Left renal cortex interstitium (tissue), 4 donors: ENCODE data around the gene MRPL32. TPM values are rescaled to one million over a fixed set of nuclear protein-coding genes. Genes with fewer than 3 reads are reported as not detected.
"Not testable (repeated sequence)": the region's sequence is repeated elsewhere in the genome, so short reads cannot be mapped to it uniquely, and the experiment has no call there.

Experiments
- DNase-seq, 4 donors: peaks; one replicate each; pipeline ENCODE4 v3.0.0-alpha.2; 2013; ENCODE audit warnings: low read depth in 4 of 4, low spot score in 2 of 4, missing footprints in 1 of 4
- polyA plus RNA-seq, 4 donors: library from polyadenylated mRNA; unstranded; fragments of 120-200 nt; gene quantifications; one replicate each; pipeline ENCODE4 v1.2.1, GENCODE V29; 2013; ENCODE audit not compliant: insufficient read length in 4 of 4

Gene MRPL32
- 100 to 1,000 TPM in 3 of 4 donors, 10 to 100 TPM in 1; 94.8 to 108 (median 102) TPM for polyA plus RNA-seq

- peak; percentile 83 to 97 (median 94) for DNase-seq
These were observed at the start of gene MRPL32, which contains the start of gene PSMA2 for GRCh38 chr7:42931834-42932651. MRPL32 (plus strand) TSS chr7:42932376; CDS start chr7:42932387, 11 bp downstream. PSMA2 (minus strand) TSS chr7:42932174; CDS start chr7:42932158, 16 bp downstream.

DNA sequence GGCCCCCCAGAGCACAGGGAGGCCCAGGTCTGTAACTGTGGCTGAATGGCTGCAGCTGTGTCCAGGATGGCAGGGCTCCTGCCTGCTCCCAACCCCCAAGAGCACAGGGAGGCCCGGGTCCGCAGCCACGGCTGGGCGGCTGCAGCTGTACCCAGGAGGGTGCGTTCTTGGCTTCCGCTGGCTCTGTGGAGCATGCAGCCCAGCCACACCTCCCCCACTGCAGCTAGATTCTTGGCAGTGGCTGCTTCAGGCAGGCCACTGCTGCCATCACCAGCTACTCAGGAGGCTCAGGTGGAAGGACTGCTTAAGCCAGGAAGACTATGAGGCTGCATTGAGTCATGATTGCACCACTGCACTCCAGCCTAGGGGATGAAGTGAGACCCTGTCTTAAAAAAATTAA lies 48.2 kb upstream of the MRPL32 start:
- DNase-seq, result peak in 2 of 4 donors; percentile 56 to 65

DNA sequence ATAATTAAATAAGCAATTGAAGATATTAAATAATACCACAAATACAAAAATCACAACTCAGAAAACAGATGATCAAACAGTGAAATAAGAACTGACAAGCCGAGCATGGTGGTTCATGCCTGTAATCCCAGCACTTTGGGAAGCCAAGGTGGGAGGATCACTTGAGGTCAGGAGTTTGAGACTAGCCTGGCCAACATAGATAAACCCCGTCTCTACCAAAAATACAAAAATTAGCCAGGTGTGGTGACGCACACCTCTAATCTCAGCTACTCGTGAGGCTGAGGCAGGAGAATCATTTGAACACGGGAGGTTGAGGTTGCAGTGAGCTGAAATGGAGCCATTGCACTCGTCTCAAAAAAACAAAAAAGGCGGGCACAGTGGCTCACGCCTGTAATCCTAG lies 47.0 kb upstream of the MRPL32 start:
- DNase-seq, result not testable (repeated sequence)

GRCh38 chr7:42886129-42886528 lies 46.0 kb upstream of the MRPL32 start:
- no peak for DNase-seq

- DNase-seq, result no peak
These were observed 45.2 kb upstream of the MRPL32 start for GRCh38 chr7:42886893-42887505.

- no peak for DNase-seq
These were observed 38.6 kb upstream of the MRPL32 start for GRCh38 chr7:42893346-42894240.

DNA sequence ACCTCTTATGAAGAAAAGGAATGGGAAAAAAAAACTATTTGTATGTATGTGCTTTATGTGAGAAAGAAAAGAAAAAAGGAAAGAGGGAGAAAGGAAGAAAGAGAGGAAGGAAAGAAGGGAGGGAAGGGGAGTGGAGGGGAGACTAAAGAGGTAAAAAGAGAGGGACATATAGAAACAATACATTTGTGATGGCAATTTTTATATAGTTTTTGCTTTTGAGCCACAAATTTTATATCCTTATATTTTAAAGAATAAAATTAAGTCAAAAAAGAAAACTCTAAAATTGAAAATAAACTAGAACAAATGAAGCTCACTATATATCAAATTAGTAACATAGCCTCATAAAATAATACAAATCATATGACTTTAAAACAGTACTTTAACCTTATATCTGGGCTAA lies 31.3 kb upstream of the MRPL32 start:
- DNase-seq, result no peak

DNA sequence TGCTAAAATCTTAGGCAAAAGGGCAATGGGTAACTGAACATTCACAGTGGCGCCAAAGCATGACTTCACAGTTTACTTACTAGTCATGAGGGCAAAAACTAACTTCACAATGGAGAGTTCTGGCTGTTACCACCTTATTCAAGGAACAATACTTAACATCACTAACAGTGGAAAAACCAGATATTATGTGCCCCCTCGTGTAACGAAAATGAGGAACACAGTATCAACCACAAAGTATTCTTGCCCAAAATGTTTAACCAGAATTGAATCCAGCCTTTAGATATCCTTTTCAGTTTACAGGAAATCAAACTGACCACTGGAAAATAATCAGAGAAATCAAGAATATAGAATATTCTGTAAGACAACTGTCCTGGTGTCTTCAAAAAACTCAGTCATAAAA lies 29.8 kb upstream of the MRPL32 start:
- no peak for DNase-seq

DNA sequence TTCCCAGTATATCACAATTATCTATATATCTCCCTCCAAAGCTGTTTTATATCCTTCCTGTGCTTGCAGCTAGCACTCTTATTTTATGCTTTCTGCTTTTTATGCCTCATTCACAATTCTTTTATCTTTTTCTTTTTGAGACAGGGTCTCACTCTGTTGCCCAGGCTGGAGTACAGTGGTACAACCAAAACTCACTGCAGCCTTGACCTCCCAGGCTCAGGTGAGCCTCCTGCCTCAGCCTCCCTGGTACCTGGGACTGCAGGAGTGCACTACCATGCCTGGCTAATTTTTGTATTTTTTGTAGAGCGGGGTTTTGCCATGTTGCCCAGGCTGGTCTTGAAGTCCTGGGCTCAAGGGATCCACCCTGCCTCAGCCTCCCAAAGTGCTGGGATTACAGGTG lies 26.0 kb upstream of the MRPL32 start:
- DNase-seq, result no peak

- no peak for DNase-seq
These were observed 24.9 kb upstream of the MRPL32 start for GRCh38 chr7:42907316-42907715.

DNA sequence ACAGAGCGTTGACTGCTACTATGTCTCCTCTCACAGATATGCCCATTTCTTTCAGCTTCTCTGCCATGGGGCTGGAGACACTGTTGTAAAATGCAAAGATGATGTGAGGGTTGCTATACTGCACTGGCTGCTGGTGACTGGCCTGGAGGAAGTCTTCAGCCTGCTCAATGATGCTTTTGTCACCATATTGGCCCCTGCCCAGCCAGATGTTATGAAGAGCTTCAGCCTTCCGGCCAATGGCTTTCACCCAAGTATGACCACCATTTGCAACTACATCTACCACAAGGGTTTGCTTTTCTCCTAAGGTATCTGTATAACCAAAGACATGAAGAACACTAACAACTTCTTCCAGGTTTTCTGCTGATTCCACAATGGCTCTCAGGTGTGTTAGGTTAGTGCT lies 21.9 kb upstream of the MRPL32 start:
- DNase-seq, result no peak

GRCh38 chr7:42911454-42912447 lies 20.4 kb upstream of the MRPL32 start, which contains the start of gene C7orf25:
C7orf25 (minus strand) TSS chr7:42912070; CDS start chr7:42910900, 1,170 bp downstream.
- peak; percentile 84 to 93 (median 87) for DNase-seq

- DNase-seq, result no peak
These were observed 18.6 kb upstream of the MRPL32 start for GRCh38 chr7:42913591-42913990.

- DNase-seq, result no peak
These were observed 18.2 kb upstream of the MRPL32 start for GRCh38 chr7:42914009-42914408.

- no peak for DNase-seq
These were observed 17.6 kb upstream of the MRPL32 start for GRCh38 chr7:42914421-42915045.

DNA sequence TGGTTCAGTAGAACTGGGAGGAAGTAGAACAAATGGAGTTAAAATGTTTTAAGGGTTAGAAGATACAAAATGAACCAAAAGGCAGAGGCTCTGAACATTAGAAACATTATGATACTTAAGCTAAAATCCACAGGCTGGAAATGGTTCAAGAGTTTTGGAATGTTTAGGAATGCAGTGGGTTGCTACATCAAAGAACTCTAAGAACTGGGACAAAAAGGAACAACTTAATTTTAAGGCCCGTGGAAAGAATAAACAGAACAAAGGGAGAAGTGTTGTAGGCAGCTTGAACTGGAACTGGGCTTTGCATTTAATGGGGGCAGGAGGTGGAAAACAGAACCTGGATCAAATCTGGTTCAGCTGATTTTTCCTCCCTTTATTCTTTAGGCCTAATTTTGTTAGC lies 16.8 kb upstream of the MRPL32 start:
- DNase-seq, result no peak

DNA sequence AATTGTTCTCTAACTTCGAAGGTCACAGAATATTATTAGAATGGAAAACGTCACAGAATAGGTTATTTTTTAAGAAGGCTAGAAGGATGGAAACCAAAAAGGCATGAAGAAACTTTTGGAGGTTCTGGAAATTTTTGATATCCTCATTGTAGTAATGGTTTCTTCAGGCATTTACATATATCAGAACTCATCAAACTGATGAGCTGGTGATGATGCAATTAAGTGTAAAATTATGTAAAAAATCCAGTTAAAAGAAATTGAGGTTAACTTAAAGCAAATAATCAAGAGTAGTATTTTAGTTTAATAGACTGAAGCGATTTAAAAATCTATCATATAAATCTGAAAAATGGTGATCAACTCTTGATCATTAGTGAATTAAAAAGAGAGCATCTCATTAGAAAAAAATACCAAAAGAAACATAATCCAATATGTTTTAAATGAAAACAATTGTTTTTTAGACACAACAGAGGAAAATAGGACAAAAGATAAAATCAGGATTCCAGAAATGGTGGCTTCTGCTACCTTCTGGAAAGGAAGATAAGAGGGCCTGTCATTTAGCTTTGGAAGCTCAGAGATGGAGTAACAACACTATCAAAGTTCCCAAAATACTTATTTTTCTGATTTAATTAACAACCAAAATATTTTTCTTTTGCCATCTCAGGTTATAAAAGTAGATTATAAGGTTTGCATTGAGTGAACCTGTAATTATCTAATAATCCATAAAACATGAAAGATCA lies 10.0 kb upstream of the MRPL32 start:
- DNase-seq, result no peak

DNA sequence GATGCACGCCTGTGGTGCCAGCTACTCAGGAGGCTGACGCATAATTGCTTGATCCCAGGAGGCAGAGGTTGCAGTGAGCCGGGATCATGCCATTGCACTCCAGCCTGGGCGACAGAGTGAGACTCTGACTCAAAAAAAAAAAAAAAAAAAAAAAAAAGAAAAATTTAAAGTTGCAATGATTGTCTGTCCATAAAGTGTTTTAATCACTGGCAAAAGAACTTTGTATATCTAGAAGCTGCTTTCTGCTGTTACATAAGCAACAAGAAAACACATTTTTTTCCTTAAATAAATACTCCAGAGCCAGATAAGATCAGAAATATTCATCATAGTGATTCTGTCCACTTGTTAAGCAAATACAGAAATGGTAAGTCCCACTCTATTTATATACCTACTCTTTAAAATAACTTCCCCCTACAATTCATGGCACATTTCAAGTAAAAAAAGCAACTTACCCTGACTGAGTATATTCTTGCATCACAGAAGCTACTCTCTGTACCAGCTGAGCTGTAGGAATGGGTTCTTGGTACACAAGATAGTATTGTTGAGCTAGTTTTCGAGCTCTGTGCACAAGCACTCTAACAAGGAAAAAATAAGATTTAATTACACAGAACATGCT lies 7.8 kb upstream of the MRPL32 start:
- no peak for DNase-seq
